GM10847 (cell line): ENCODE data around the gene ALK.

ENCODE experiments used
- POLR2A ChIP-seq: IDR thresholded peaks from 2 replicates; pipeline ENCODE4 v1.6.1; 2011; ENCODE audit not compliant: insufficient read length; ENCODE audit errors: extremely low read depth

Gene ALK

GRCh38 chr2:29262681-29263260 is 658.6 kb downstream of the ALK start:
- TF ChIP-seq POLR2A = no peak

GRCh38 chr2:29261003-29261402 is 660.4 kb downstream of the ALK start:
- TF ChIP-seq POLR2A = no peak

- TF ChIP-seq POLR2A = no peak
Observed at GRCh38 chr2:29260142-29260772, 661.1 kb downstream of the ALK start.

GRCh38 chr2:29259221-29259620 is 662.2 kb downstream of the ALK start:
- no peak for TF ChIP-seq POLR2A

- no peak for TF ChIP-seq POLR2A
Observed at GRCh38 chr2:29255004-29255403, 666.4 kb downstream of the ALK start.

- TF ChIP-seq POLR2A = no peak
Observed at GRCh38 chr2:29253026-29253425, 668.4 kb downstream of the ALK start.

- TF ChIP-seq POLR2A = no peak
Observed at GRCh38 chr2:29251406-29251805, 670.0 kb downstream of the ALK start.

- no peak for TF ChIP-seq POLR2A
Observed at GRCh38 chr2:29250977-29251376, 670.4 kb downstream of the ALK start.

- TF ChIP-seq POLR2A = no peak
Observed at GRCh38 chr2:29249666-29250253, 671.6 kb downstream of the ALK start.

- TF ChIP-seq POLR2A = no peak
Observed at GRCh38 chr2:29247336-29247914, 674.0 kb downstream of the ALK start.

GRCh38 chr2:29246383-29247300 is 674.7 kb downstream of the ALK start:
- no peak for TF ChIP-seq POLR2A

- no peak for TF ChIP-seq POLR2A
Observed at GRCh38 chr2:29245742-29246382, 675.5 kb downstream of the ALK start.

- no peak for TF ChIP-seq POLR2A
Observed at GRCh38 chr2:29242621-29243375, 678.6 kb downstream of the ALK start.

GRCh38 chr2:29241955-29242565 is 679.3 kb downstream of the ALK start:
- no peak for TF ChIP-seq POLR2A
